ENCODE results near the gene CACNG3. TPM values are rescaled to one million over a fixed set of nuclear protein-coding genes. Genes with fewer than 3 reads are reported as not detected.

CACNG3 gene
- total and polyA plus RNA-seq, 2 of the 4 experiments (the other 2 are of a cell fraction): not detected

DNA sequence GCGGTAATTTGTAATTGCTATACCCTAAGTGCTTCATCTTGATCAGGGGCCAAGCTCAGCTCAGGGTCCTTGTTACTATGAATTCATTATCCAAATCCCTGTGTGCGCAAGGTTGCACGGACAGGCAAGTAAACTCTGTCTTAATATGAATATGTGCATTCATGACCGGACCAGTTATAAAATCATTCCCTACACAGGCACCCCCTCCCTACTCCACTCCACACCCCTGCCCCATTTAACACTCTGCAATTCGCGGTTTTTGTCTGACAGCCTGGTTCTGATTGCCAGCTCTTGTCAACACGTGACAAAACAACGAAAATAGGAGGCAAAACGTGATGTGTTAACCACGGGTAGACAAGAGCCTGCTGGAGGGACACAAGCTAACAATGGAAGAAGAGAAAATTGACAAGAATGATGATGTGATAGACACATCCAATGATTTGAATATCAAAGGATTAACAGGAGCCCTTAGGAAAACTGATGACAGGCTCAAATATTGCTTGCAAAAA lies 76.5 kb downstream of the CACNG3 start:
- in situ Hi-C loops (cut with MboI; ENCODE audit: low sequenced_read_pairs) (no loop called here), dilution Hi-C loops (cut with HindIII; ENCODE audit: low sequenced_read_pairs, unreplicated experiment) (no loop called here), intact Hi-C loops (cut with micrococcal nuclease) (no loop called here)
- WGBS, 2 experiments (ENCODE audit: extremely low coverage in 2 of 2, insufficient read length in 1 of 2): 37% methylated on average over 3 of the region's 10 CpGs; no CpG with 5 or more reads in 1 of the 2 experiments
- no peak overlapping the region for H3K14ac ChIP-seq (replicated peaks; ENCODE audit: low read depth, low read length)
- no peak overlapping the region for H2BK15ac ChIP-seq (ENCODE audit: low read depth, low read length)
- H3K4me1 ChIP-seq (ENCODE audit: control insufficient read depth, insufficient read depth, low read length): no peaks in the 10 kb centered on the region
- H4K5ac ChIP-seq (ENCODE audit: low read depth, low read length): no peak overlapping the region
- no peak overlapping the region for H2AK9ac ChIP-seq (replicated peaks; ENCODE audit: low read depth, low read length, poor library complexity)
- no peaks in the 10 kb centered on the region for H3K9me1 ChIP-seq (ENCODE audit: insufficient read depth, low read length)
- H3K36me3 ChIP-seq (ENCODE audit: control insufficient read depth, insufficient read depth, low read length): no peaks in the 10 kb centered on the region
- H3K79me1 ChIP-seq (ENCODE audit: low read depth in 1 of 2, low read length in 2 of 2): no peaks in the 10 kb centered on the region
- no peak overlapping the region for H3K4ac ChIP-seq (ENCODE audit: low read depth, low read length)
- no peak overlapping the region for H3K27ac ChIP-seq (ENCODE audit: insufficient read depth, low read length)
- ChIA-PET POLR2A (ENCODE audit: unreplicated experiment) (no interaction called here), CTCF (no interaction called here)
- no peak for TF ChIP-seq MXI1 (IDR thresholded peaks at IDR 0.05; ENCODE audit: borderline replicate concordance, low read depth, low read length)
- TF ChIP-seq, protein P1, sequence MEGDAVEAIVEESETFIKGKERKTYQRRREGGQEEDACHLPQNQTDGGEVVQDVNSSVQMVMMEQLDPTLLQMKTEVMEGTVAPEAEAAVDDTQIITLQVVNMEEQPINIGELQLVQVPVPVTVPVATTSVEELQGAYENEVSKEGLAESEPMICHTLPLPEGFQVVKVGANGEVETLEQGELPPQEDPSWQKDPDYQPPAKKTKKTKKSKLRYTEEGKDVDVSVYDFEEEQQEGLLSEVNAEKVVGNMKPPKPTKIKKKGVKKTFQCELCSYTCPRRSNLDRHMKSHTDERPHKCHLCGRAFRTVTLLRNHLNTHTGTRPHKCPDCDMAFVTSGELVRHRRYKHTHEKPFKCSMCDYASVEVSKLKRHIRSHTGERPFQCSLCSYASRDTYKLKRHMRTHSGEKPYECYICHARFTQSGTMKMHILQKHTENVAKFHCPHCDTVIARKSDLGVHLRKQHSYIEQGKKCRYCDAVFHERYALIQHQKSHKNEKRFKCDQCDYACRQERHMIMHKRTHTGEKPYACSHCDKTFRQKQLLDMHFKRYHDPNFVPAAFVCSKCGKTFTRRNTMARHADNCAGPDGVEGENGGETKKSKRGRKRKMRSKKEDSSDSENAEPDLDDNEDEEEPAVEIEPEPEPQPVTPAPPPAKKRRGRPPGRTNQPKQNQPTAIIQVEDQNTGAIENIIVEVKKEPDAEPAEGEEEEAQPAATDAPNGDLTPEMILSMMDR (conservative IDR thresholded peaks at IDR 0.05; ENCODE audit: low read depth, low read length): no peak
- no peak for TF ChIP-seq RFX5 (IDR thresholded peaks at IDR 0.05; ENCODE audit: low read depth, low read length)
- TF ChIP-seq POLR2A (IDR thresholded peaks at IDR 0.05; ENCODE audit: low read depth, low read length): no peak
- TF ChIP-seq, protein P2, sequence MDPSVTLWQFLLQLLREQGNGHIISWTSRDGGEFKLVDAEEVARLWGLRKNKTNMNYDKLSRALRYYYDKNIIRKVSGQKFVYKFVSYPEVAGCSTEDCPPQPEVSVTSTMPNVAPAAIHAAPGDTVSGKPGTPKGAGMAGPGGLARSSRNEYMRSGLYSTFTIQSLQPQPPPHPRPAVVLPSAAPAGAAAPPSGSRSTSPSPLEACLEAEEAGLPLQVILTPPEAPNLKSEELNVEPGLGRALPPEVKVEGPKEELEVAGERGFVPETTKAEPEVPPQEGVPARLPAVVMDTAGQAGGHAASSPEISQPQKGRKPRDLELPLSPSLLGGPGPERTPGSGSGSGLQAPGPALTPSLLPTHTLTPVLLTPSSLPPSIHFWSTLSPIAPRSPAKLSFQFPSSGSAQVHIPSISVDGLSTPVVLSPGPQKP (IDR thresholded peaks at IDR 0.05; ENCODE audit: borderline replicate concordance, low read depth, low read length): no peak
- H3K23ac ChIP-seq (ENCODE audit: low read depth, low read length): no peak overlapping the region
- no peak overlapping the region for H3K56ac ChIP-seq (ENCODE audit: extremely low read depth, insufficient read depth, low read length)
- no peaks in the 10 kb centered on the region; the same call in 1 of the 2 replicates for H4K20me1 ChIP-seq (ENCODE audit: insufficient read depth, low read length)
- H2BK20ac ChIP-seq (ENCODE audit: low read depth, low read length): no peak overlapping the region
- BruUV-seq (replicated peaks): no TSS peak
- no peaks in the 10 kb centered on the region for H3K9me3 ChIP-seq (ENCODE audit: control insufficient read depth, insufficient read depth, low read length)
- H3K4me2 ChIP-seq (ENCODE audit: low read depth, low read length): no peak overlapping the region
- DNase-seq (no peak), ATAC-seq (ENCODE audit: low read depth) (no peak)
- no peak overlapping the region for H2BK120ac ChIP-seq (ENCODE audit: low read depth, low read length)
- no peak overlapping the region for H2AK5ac ChIP-seq (ENCODE audit: low read depth, low read length)
- H4K8ac ChIP-seq (ENCODE audit: low read depth in 2 of 2, low read length in 2 of 2): no peak overlapping the region
- no peak overlapping the region for H3K4me3 ChIP-seq (ENCODE audit: insufficient read depth, low read depth, low read length)
- no peak overlapping the region for H2BK5ac ChIP-seq (ENCODE audit: low read depth, low read length, poor library complexity, severe bottlenecking)
- H3K27me3 ChIP-seq (ENCODE audit: control insufficient read depth, insufficient read depth, low read length): no peaks in the 10 kb centered on the region
- H4K91ac ChIP-seq (ENCODE audit: insufficient read depth, low read depth, low read length): no peak overlapping the region
- no peak overlapping the region for H2AFZ ChIP-seq (replicated peaks; ENCODE audit: low read length, poor library complexity)
- no peak overlapping the region for H3K18ac ChIP-seq (ENCODE audit: low read depth, low read length)
- H3K9ac ChIP-seq (ENCODE audit: low read depth, low read length): no peak overlapping the region
